Measurements from ENCODE around the gene MND1.

The MND1 gene

DNA sequence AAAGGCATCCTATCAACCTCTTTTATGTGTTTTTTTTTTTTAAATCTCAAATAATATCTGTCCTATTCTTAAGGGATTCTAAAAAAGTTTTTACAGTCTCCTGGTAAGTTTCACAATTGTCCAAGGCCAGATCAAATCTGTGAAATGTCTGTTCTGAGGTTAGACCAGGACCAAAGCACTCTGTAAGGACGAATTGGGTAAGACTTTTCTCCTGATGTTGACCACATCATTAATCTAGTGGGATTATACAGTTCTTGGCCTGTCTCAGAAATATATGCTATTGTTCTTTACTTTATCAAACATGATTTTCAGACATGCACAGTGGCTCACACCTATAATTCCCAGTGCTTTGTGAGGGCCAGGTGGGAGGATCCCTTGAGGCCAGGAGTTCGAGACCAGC lies 75.9 kb downstream of the MND1 start:
- ATAC-seq: no peak
- TF ChIP-seq ZNF70 (CRISPR knock-in tag; IDR thresholded peaks at IDR 0.05) (no peak), RARB (CRISPR knock-in tag; IDR thresholded peaks at IDR 0.05) (no peak), BACH2 (CRISPR knock-in tag; IDR thresholded peaks at IDR 0.05; ENCODE audit: borderline replicate concordance) (no peak), ZFP3 (CRISPR knock-in tag; IDR thresholded peaks at IDR 0.05) (no peak), ISL1 (CRISPR knock-in tag; IDR thresholded peaks at IDR 0.05) (no peak), CSDC2 (CRISPR knock-in tag; IDR thresholded peaks at IDR 0.05) (no peak), GLIS3 (CRISPR knock-in tag; IDR thresholded peaks at IDR 0.05) (no peak), TCF4 (CRISPR knock-in tag; IDR thresholded peaks at IDR 0.05; ENCODE audit: borderline replicate concordance) (no peak), PPARA (CRISPR knock-in tag; IDR thresholded peaks at IDR 0.05; ENCODE audit: borderline replicate concordance) (no peak), TOX (CRISPR knock-in tag; IDR thresholded peaks at IDR 0.05; ENCODE audit: borderline replicate concordance) (no peak)
- TF ChIP-seq, protein P1, sequence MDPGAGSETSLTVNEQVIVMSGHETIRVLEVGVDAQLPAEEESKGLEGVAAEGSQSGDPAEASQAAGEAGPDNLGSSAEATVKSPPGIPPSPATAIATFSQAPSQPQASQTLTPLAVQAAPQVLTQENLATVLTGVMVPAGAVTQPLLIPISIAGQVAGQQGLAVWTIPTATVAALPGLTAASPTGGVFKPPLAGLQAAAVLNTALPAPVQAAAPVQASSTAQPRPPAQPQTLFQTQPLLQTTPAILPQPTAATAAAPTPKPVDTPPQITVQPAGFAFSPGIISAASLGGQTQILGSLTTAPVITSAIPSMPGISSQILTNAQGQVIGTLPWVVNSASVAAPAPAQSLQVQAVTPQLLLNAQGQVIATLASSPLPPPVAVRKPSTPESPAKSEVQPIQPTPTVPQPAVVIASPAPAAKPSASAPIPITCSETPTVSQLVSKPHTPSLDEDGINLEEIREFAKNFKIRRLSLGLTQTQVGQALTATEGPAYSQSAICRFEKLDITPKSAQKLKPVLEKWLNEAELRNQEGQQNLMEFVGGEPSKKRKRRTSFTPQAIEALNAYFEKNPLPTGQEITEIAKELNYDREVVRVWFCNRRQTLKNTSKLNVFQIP (CRISPR knock-in tag; IDR thresholded peaks at IDR 0.05; ENCODE audit: borderline replicate concordance, low read depth): no peak
- TF ChIP-seq, protein P2, sequence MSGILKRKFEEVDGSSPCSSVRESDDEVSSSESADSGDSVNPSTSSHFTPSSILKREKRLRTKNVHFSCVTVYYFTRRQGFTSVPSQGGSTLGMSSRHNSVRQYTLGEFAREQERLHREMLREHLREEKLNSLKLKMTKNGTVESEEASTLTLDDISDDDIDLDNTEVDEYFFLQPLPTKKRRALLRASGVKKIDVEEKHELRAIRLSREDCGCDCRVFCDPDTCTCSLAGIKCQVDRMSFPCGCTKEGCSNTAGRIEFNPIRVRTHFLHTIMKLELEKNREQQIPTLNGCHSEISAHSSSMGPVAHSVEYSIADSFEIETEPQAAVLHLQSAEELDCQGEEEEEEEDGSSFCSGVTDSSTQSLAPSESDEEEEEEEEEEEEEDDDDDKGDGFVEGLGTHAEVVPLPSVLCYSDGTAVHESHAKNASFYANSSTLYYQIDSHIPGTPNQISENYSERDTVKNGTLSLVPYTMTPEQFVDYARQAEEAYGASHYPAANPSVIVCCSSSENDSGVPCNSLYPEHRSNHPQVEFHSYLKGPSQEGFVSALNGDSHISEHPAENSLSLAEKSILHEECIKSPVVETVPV (CRISPR knock-in tag; IDR thresholded peaks at IDR 0.05): no peak
- TF ChIP-seq, protein P3, sequence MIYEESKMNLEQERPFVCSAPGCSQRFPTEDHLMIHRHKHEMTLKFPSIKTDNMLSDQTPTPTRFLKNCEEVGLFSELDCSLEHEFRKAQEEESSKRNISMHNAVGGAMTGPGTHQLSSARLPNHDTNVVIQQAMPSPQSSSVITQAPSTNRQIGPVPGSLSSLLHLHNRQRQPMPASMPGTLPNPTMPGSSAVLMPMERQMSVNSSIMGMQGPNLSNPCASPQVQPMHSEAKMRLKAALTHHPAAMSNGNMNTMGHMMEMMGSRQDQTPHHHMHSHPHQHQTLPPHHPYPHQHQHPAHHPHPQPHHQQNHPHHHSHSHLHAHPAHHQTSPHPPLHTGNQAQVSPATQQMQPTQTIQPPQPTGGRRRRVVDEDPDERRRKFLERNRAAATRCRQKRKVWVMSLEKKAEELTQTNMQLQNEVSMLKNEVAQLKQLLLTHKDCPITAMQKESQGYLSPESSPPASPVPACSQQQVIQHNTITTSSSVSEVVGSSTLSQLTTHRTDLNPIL (CRISPR knock-in tag; IDR thresholded peaks at IDR 0.05; ENCODE audit: low read depth): no peak
- TF ChIP-seq, protein P4, sequence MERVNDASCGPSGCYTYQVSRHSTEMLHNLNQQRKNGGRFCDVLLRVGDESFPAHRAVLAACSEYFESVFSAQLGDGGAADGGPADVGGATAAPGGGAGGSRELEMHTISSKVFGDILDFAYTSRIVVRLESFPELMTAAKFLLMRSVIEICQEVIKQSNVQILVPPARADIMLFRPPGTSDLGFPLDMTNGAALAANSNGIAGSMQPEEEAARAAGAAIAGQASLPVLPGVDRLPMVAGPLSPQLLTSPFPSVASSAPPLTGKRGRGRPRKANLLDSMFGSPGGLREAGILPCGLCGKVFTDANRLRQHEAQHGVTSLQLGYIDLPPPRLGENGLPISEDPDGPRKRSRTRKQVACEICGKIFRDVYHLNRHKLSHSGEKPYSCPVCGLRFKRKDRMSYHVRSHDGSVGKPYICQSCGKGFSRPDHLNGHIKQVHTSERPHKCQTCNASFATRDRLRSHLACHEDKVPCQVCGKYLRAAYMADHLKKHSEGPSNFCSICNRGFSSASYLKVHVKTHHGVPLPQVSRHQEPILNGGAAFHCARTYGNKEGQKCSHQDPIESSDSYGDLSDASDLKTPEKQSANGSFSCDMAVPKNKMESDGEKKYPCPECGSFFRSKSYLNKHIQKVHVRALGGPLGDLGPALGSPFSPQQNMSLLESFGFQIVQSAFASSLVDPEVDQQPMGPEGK (CRISPR knock-in tag; IDR thresholded peaks at IDR 0.05; ENCODE audit: borderline replicate concordance): no peak

DNA sequence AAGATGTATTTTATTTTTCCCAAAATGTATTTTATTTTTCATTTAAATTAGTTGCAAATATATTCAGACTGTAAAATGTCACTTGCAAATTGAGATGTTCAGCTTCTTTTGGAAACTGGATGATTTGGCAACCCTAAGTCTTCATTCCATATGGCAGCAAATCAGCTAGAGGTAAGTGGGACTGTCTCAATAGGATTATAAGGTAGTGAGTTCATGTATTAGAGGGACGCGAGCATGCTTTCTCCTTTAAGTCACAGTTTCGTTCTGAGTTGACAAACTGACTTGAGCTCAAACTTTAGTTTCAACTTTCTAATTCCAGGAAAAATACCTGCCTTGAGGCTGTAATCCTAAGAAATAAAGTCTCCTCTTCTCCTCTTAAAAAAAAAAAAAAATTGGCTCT lies 77.5 kb downstream of the MND1 start:
- ATAC-seq: no peak
- TF ChIP-seq RARB (CRISPR knock-in tag; IDR thresholded peaks at IDR 0.05) (no peak), TOX (CRISPR knock-in tag; IDR thresholded peaks at IDR 0.05; ENCODE audit: borderline replicate concordance) (no peak), ZFP3 (CRISPR knock-in tag; IDR thresholded peaks at IDR 0.05) (no peak), ARNTL (CRISPR knock-in tag; IDR thresholded peaks at IDR 0.05; ENCODE audit: borderline replicate concordance, low read depth) (no peak), CSDC2 (CRISPR knock-in tag; IDR thresholded peaks at IDR 0.05) (no peak), ZFP30 (CRISPR knock-in tag; IDR thresholded peaks at IDR 0.05) (no peak), ZC3H10 (CRISPR knock-in tag; IDR thresholded peaks at IDR 0.05) (no peak), ZNF565 (CRISPR knock-in tag; conservative IDR thresholded peaks at IDR 0.05; ENCODE audit: low read depth) (no peak), BACH2 (CRISPR knock-in tag; IDR thresholded peaks at IDR 0.05; ENCODE audit: borderline replicate concordance) (no peak)
- TF ChIP-seq, protein P1 (CRISPR knock-in tag; IDR thresholded peaks at IDR 0.05; ENCODE audit: borderline replicate concordance, low read depth): no peak
- TF ChIP-seq, protein P2 (CRISPR knock-in tag; IDR thresholded peaks at IDR 0.05): no peak
- TF ChIP-seq, protein P4 (CRISPR knock-in tag; IDR thresholded peaks at IDR 0.05; ENCODE audit: borderline replicate concordance): no peak
- TF ChIP-seq, protein P3 (CRISPR knock-in tag; IDR thresholded peaks at IDR 0.05; ENCODE audit: low read depth): no peak
